Gastroesophageal sphincter (tissue), 4 donors: ENCODE data around the gene PARD3B. TPM values are rescaled to one million over a fixed set of nuclear protein-coding genes. Genes with fewer than 3 reads are reported as not detected.

ENCODE experiments used
- ATAC-seq: fragments of 150-250 bp; one replicate; pipeline ENCODE4 v1.9.1; 2016; ENCODE audit warnings: mild to moderate bottlenecking, moderate library complexity
- H3K27ac ChIP-seq, 4 donors: fragments of 200-600 bp; sonication (generic) in 3 of 4; 1 replicate in 3 of 4; 2 replicates in 1 of 4; pipeline ENCODE4 v1.5.1; 2016 to 2019
- H3K27me3 ChIP-seq: fragments of 200-600 bp; sonication (generic); one replicate; pipeline ENCODE4 v1.5.1; 2019
- H3K36me3 ChIP-seq, 2 donors: fragments of 200-600 bp; sonication (generic); one replicate each; pipeline ENCODE4 v1.5.1; 2019; ENCODE audit warnings: control low read depth in 1 of 2
- H3K4me1 ChIP-seq, 3 donors: fragments of 200-600 bp; sonication (generic); 1 replicate in 2 of 3; 2 replicates in 1 of 3; pipeline ENCODE4 v1.5.1; 2016 to 2019; ENCODE audit warnings: control low read depth in 2 of 3
- H3K4me3 ChIP-seq, 2 donors: fragments of 200-600 bp; sonication (generic); one replicate each; pipeline ENCODE4 v1.5.1; 2019; ENCODE audit warnings: mild to moderate bottlenecking in 1 of 2, moderate library complexity in 1 of 2
- H3K9me3 ChIP-seq, 3 donors: fragments of 200-600 bp; sonication (generic); one replicate each; pipeline ENCODE4 v1.5.1; 2017 to 2019; ENCODE audit warnings: control low read depth in 2 of 3
- EP300 ChIP-seq: sonication (generic); formaldehyde crosslinking; IDR thresholded peaks from one replicate; pipeline ENCODE4 v1.6.1; 2017; ENCODE audit warnings: antibody characterized with exemption, mild to moderate bottlenecking
- POLR2A ChIP-seq, 2 donors: fragments of 450-650 bp; IDR thresholded peaks; one replicate each; pipeline ENCODE4 v1.6.1; 2017; ENCODE audit warnings: antibody characterized with exemption in 2 of 2, mild to moderate bottlenecking in 2 of 2, moderate library complexity in 1 of 2
- POLR2AphosphoS5 ChIP-seq: sonication (generic); formaldehyde crosslinking; IDR thresholded peaks from one replicate; pipeline ENCODE4 v1.6.1; 2017; ENCODE audit warnings: antibody characterized with exemption
- WGBS, 2 donors: methylation state at CpG; one replicate each; pipeline ENCODE4 v1.1.5; 2018; ENCODE audit warnings: low coverage in 1 of 2; 5-methylcytosine and 5-hydroxymethylcytosine counted together
- total RNA-seq, 4 donors: library from RNA; depleted of rRNA; stranded (reverse); fragments of >200 nt; gene quantifications; one replicate each; pipeline ENCODE4 v1.1.0, GENCODE V29; 2016
- TF ChIP-seq, protein P1 (sequence below), 4 experiments: fragments of 200-600 bp in 2 of 4; fragments of 450-650 bp in 2 of 4; sonication (generic) in 1 of 4; IDR thresholded peaks; one replicate each; pipeline ENCODE4 v1.5.1; 2017 to 2019; ENCODE audit warnings: antibody characterized with exemption in 4 of 4, mild to moderate bottlenecking in 2 of 4, moderate library complexity in 2 of 4

The PARD3B gene
- total RNA-seq, 4 donors from 2014 or later, result 29.6 to 42.2 (median 41.0) TPM

DNA sequence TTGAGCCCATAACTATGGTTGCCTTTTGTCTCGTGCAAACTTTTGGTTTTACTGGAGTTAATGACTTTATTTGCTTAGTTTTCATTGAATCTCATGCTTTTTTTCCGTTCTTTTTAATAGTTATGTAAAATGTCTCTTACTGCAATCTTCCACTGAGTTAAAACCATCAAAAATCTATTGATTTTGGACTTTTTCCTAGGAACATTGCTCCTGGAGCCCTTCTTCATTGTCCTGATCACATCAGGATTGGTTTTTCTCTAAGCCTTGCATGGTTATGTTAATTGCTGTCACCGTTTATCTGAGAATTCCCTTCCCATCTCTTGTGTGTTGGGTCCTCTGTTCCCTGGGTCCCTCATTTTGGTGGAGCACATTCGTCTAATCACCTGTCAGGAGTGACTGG, 125.5 kb downstream of the PARD3B start:
- Histone ChIP-seq H3K4me1 (peaks cover 2 to 17% (median 2%) of the 10 kb centered on the region in 3 donors), H3K27ac (no peak overlapping the region), H3K27me3 (no peaks in the 10 kb centered on the region), H3K4me3 (no peak overlapping the region), H3K36me3 (no peaks in the 10 kb centered on the region), H3K9me3 (no peaks in the 10 kb centered on the region)
- TF ChIP-seq POLR2AphosphoS5 (no peak), POLR2A (IDR thresholded peaks at IDR 0.05) (no peak), EP300 (no peak)
- TF ChIP-seq, protein P1, sequence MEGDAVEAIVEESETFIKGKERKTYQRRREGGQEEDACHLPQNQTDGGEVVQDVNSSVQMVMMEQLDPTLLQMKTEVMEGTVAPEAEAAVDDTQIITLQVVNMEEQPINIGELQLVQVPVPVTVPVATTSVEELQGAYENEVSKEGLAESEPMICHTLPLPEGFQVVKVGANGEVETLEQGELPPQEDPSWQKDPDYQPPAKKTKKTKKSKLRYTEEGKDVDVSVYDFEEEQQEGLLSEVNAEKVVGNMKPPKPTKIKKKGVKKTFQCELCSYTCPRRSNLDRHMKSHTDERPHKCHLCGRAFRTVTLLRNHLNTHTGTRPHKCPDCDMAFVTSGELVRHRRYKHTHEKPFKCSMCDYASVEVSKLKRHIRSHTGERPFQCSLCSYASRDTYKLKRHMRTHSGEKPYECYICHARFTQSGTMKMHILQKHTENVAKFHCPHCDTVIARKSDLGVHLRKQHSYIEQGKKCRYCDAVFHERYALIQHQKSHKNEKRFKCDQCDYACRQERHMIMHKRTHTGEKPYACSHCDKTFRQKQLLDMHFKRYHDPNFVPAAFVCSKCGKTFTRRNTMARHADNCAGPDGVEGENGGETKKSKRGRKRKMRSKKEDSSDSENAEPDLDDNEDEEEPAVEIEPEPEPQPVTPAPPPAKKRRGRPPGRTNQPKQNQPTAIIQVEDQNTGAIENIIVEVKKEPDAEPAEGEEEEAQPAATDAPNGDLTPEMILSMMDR (IDR thresholded peaks at IDR 0.05), result no peak
- WGBS, 2 donors, result 83 to 85% methylated on average over 2 to 3 of the region's 4 CpGs
- no peak for ATAC-seq

DNA sequence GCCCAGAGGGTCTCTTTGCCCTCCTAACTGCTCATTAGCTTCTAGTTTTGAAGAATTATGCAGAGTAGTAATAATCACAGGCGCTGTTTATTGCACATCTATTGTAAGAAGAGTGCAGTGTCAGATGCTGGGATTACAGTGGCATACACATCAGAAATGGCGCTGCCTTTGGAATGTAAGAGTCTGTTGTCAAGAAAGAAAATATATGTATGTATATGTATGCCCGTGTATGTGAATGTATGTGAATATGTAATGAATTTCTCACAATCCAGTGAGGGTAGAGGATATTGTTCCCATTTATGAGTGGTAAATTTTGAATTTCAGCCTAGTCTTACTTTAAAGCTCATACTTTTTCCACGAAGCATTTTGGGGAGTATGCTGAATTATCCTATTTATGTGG, 127.5 kb downstream of the PARD3B start:
- 63 to 76% methylated on average over 2 to 4 of the region's 4 CpGs for WGBS, 2 donors
- Histone ChIP-seq H3K9me3 (no peaks in the 10 kb centered on the region), H3K4me3 (no peak overlapping the region), H3K36me3 (no peaks in the 10 kb centered on the region), H3K27me3 (no peaks in the 10 kb centered on the region), H3K4me1 (peaks cover 0 to 7% (median 2%) of the 10 kb centered on the region in 3 donors), H3K27ac (no peak overlapping the region)
- ATAC-seq, result no peak
- no peak for TF ChIP-seq EP300
- no peak for TF ChIP-seq POLR2AphosphoS5
- TF ChIP-seq, protein P1 (IDR thresholded peaks at IDR 0.05), result no peak
- no peak for TF ChIP-seq POLR2A (IDR thresholded peaks at IDR 0.05)

- Histone ChIP-seq H3K27me3 (no peaks in the 10 kb centered on the region), H3K4me3 (no peak overlapping the region), H3K27ac (no peak overlapping the region), H3K4me1 (peaks cover 0 to 7% (median 2%) of the 10 kb centered on the region in 3 donors), H3K9me3 (no peaks in the 10 kb centered on the region), H3K36me3 (no peaks in the 10 kb centered on the region)
- TF ChIP-seq, protein P1 (IDR thresholded peaks at IDR 0.05), result no peak
- TF ChIP-seq EP300 (no peak), POLR2AphosphoS5 (no peak), POLR2A (IDR thresholded peaks at IDR 0.05) (no peak)
- WGBS, 2 donors, result 87 to 94% methylated on average over 3 of the region's 3 CpGs
- no peak for ATAC-seq
These were observed 128.6 kb downstream of the PARD3B start for GRCh38 chr2:204673877-204674276.

- Histone ChIP-seq H3K36me3 (no peaks in the 10 kb centered on the region), H3K4me1 (peaks cover 9 to 27% (median 9%) of the 10 kb centered on the region in 3 donors), H3K4me3 (no peak overlapping the region), H3K9me3 (no peaks in the 10 kb centered on the region), H3K27ac (no peak overlapping the region), H3K27me3 (no peaks in the 10 kb centered on the region)
- 96 to 100% methylated on average over 5 to 6 of the region's 10 CpGs for WGBS, 2 donors
- ATAC-seq, result no peak
- TF ChIP-seq EP300 (no peak), POLR2AphosphoS5 (no peak), POLR2A (IDR thresholded peaks at IDR 0.05) (no peak)
- TF ChIP-seq, protein P1 (IDR thresholded peaks at IDR 0.05), result no peak
These were observed 132.8 kb downstream of the PARD3B start for GRCh38 chr2:204678031-204678430.

GRCh38 chr2:204680576-204680975, 135.3 kb downstream of the PARD3B start:
- Histone ChIP-seq H3K27me3 (no peaks in the 10 kb centered on the region), H3K4me3 (no peak overlapping the region), H3K4me1 (peaks cover 9 to 27% (median 9%) of the 10 kb centered on the region in 3 donors), H3K9me3 (no peaks in the 10 kb centered on the region), H3K36me3 (no peaks in the 10 kb centered on the region), H3K27ac (peak overlapping the region in 1 of 4 donors; percentile 1)
- WGBS, 2 donors, result 72 to 79% methylated on average over 2 of the region's 2 CpGs
- ATAC-seq, result no peak
- TF ChIP-seq, protein P1 (IDR thresholded peaks at IDR 0.05), result no peak
- TF ChIP-seq POLR2AphosphoS5 (no peak), EP300 (no peak), POLR2A (IDR thresholded peaks at IDR 0.05) (no peak)
